Neural crest cell (in vitro differentiated cells): ENCODE results near the gene CECR2. TPM values are rescaled to one million over a fixed set of nuclear protein-coding genes. Genes with fewer than 3 reads are reported as not detected.

ENCODE experiments used
- DNase-seq: peaks from one replicate; pipeline ENCODE4 v3.0.0; 2021; ENCODE audit warnings: low read depth, mixed read lengths, low spot score
- H3K27ac Mint-ChIP-seq: one replicate; pipeline ENCODE4 v1.8.0; 2021; ENCODE audit warnings: mild to moderate bottlenecking, mixed read lengths; ENCODE audit not compliant: unreplicated experiment
- H3K27me3 Mint-ChIP-seq: 2 replicates; pipeline ENCODE4 v1.8.0; 2021; ENCODE audit warnings: low read depth, mild to moderate bottlenecking, mixed read lengths
- H3K36me3 Mint-ChIP-seq: 2 replicates; pipeline ENCODE4 v1.8.0; 2021; ENCODE audit warnings: low read depth, mild to moderate bottlenecking, mixed read lengths
- H3K4me1 Mint-ChIP-seq: 2 replicates; pipeline ENCODE4 v1.8.0; 2021; ENCODE audit warnings: mixed read lengths
- H3K4me3 Mint-ChIP-seq: one replicate; pipeline ENCODE4 v1.8.0; 2021; ENCODE audit warnings: mild to moderate bottlenecking, mixed read lengths
- H3K9me3 Mint-ChIP-seq: 2 replicates; pipeline ENCODE4 v1.8.0; 2021; ENCODE audit warnings: mixed read lengths
- total RNA-seq: library from RNA; stranded (reverse); gene quantifications from 2 replicates; pipeline ENCODE4 v1.2.1, GENCODE V29; 2021
- TF ChIP-seq, protein P1 (sequence below): fragments of 200-600 bp; sonication (generic); conservative IDR thresholded peaks from 2 replicates; pipeline ENCODE4 v1.5.0; 2021; ENCODE audit warnings: antibody characterized with exemption, mild to moderate bottlenecking

The CECR2 gene
- total RNA-seq, 1 donor from 2014 or later = 32.8 TPM

DNA sequence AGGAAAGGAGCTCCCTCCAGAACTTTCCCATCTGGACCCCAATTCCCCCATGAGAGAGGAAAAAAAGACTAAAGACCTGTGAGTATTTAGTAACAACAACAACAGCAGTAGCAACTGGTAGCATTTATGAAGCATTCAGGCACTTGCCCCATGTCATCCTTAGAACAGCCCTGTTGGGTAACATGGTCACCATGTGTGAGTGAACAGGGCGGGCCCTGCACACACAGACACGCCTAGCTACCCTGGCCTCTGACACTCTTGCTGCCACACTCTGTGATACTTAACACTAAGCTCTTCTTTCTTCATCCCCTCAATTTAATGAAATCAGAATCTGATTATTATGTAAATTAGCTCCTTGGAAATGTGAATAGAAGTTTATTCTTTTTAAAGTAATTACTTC lies 167.9 kb downstream of the CECR2 start:
- peaks cover 9% of the 10 kb centered on the region for H3K4me1 Mint-ChIP-seq
- H3K9me3 Mint-ChIP-seq = no peaks in the 10 kb centered on the region
- H3K27me3 Mint-ChIP-seq = no peaks in the 10 kb centered on the region
- H3K27ac Mint-ChIP-seq = no peak overlapping the region
- H3K36me3 Mint-ChIP-seq = peaks cover 4% of the 10 kb centered on the region
- no peak for DNase-seq
- TF ChIP-seq, protein P1, sequence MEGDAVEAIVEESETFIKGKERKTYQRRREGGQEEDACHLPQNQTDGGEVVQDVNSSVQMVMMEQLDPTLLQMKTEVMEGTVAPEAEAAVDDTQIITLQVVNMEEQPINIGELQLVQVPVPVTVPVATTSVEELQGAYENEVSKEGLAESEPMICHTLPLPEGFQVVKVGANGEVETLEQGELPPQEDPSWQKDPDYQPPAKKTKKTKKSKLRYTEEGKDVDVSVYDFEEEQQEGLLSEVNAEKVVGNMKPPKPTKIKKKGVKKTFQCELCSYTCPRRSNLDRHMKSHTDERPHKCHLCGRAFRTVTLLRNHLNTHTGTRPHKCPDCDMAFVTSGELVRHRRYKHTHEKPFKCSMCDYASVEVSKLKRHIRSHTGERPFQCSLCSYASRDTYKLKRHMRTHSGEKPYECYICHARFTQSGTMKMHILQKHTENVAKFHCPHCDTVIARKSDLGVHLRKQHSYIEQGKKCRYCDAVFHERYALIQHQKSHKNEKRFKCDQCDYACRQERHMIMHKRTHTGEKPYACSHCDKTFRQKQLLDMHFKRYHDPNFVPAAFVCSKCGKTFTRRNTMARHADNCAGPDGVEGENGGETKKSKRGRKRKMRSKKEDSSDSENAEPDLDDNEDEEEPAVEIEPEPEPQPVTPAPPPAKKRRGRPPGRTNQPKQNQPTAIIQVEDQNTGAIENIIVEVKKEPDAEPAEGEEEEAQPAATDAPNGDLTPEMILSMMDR = no peak
- no peak overlapping the region for H3K4me3 Mint-ChIP-seq

DNA sequence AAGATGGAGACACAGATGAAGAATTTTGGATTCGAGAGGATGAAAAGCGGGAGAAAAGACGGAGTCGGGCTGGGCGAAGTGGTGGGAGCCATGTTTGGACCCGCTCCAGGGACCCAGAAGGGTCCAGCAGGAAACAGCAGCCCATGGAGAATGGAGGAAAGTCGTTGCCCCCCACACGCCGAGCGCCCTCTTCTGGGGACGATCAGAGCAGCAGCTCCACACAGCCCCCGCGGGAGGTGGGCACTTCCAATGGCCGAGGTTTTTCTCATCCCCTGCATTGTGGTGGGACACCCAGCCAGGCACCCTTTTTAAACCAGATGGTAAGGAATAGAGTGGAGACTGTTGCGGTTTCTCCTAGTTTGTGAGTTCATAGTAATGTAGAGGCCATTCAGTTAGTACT lies 171.2 kb downstream of the CECR2 start:
- Mint-ChIP-seq H3K27ac (no peak overlapping the region), H3K4me3 (no peak overlapping the region), H3K9me3 (no peaks in the 10 kb centered on the region), H3K4me1 (peaks cover 9% of the 10 kb centered on the region), H3K36me3 (no peaks in the 10 kb centered on the region), H3K27me3 (no peaks in the 10 kb centered on the region)
- DNase-seq = no peak
- TF ChIP-seq, protein P1 = no peak

DNA sequence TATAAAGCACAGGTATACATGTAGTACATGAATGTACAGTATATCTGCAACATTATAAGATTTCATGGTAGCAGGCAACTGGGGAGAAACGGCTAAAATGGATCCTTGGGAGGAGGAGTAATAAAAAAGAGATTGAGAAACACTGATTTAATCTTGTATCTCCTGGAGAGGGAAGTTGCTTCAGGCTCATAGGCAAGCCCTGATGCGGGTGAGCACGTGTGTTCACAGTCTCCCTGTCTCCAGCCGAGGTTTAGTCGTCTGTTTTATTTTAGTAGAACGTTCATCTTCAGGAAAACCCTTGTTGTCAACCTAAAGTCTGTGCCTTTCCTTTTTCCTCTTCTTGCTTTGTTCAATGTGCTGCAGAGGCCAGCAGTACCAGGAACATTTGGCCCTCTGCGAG lies 172.2 kb downstream of the CECR2 start:
- Mint-ChIP-seq H3K27ac (no peak overlapping the region), H3K36me3 (no peaks in the 10 kb centered on the region), H3K4me1 (peaks cover 9% of the 10 kb centered on the region), H3K9me3 (no peaks in the 10 kb centered on the region), H3K4me3 (no peak overlapping the region), H3K27me3 (no peaks in the 10 kb centered on the region)
- no peak for DNase-seq
- TF ChIP-seq, protein P1 = no peak

DNA sequence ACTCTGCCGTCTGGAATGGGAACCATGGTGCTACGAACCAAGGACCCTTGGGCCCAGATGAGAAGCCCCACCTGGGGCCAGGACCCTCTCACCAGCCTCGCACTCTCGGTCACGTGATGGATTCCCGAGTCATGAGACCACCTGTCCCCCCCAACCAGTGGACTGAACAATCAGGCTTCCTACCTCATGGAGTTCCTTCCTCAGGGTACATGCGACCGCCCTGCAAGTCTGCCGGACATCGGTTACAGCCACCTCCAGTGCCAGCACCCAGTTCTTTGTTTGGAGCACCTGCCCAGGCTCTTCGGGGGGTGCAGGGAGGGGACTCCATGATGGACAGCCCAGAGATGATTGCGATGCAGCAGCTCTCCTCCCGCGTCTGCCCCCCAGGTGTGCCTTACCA lies 173.2 kb downstream of the CECR2 start:
- H3K27ac Mint-ChIP-seq = no peak overlapping the region
- TF ChIP-seq, protein P1 = no peak
- H3K4me3 Mint-ChIP-seq = no peak overlapping the region
- no peak for DNase-seq
- H3K36me3 Mint-ChIP-seq = no peaks in the 10 kb centered on the region
- peaks cover under 1% of the 10 kb centered on the region for H3K4me1 Mint-ChIP-seq
- H3K9me3 Mint-ChIP-seq = no peaks in the 10 kb centered on the region
- no peaks in the 10 kb centered on the region for H3K27me3 Mint-ChIP-seq

DNA sequence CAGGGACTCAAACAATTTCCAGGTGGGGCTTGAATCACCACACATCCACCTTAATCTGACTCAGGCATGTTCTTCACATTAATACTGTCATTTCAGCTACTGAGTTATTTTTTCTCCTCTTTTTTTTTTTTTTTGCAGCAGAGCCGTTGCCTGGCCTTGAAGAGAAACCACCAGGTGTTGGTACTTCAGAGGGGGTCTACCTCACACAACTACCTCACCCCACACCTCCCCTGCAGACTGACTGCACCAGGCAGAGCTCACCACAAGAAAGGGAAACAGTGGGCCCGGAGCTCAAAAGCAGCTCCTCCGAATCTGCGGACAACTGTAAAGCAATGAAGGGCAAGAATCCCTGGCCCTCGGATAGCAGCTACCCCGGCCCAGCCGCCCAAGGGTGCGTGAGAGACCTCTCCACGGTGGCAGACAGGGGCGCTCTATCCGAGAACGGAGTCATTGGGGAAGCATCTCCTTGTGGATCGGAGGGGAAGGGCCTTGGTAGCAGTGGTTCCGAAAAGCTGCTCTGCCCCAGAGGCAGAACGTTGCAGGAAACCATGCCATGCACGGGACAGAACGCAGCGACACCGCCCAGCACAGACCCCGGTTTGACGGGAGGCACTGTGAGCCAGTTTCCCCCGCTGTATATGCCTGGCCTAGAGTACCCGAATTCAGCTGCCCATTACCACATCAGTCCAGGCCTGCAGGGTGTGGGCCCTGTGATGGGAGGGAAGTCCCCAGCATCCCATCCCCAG lies 178.9 kb downstream of the CECR2 start:
- H3K4me1 Mint-ChIP-seq = no peaks in the 10 kb centered on the region
- H3K27ac Mint-ChIP-seq = no peak overlapping the region
- H3K36me3 Mint-ChIP-seq = peaks cover 10% of the 10 kb centered on the region
- H3K27me3 Mint-ChIP-seq = no peaks in the 10 kb centered on the region
- no peak for DNase-seq
- TF ChIP-seq, protein P1 = no peak
- no peak overlapping the region for H3K4me3 Mint-ChIP-seq
- no peaks in the 10 kb centered on the region for H3K9me3 Mint-ChIP-seq
